ENCODE results near the gene FAM114A1.
A peak's percentile ranks its signal among the peaks of the same experiment; 100 is the strongest.
"Not testable (repeated sequence)": the region's sequence is repeated elsewhere in the genome, so short reads cannot be mapped to it uniquely, and the experiment has no call there.

Gene FAM114A1

DNA sequence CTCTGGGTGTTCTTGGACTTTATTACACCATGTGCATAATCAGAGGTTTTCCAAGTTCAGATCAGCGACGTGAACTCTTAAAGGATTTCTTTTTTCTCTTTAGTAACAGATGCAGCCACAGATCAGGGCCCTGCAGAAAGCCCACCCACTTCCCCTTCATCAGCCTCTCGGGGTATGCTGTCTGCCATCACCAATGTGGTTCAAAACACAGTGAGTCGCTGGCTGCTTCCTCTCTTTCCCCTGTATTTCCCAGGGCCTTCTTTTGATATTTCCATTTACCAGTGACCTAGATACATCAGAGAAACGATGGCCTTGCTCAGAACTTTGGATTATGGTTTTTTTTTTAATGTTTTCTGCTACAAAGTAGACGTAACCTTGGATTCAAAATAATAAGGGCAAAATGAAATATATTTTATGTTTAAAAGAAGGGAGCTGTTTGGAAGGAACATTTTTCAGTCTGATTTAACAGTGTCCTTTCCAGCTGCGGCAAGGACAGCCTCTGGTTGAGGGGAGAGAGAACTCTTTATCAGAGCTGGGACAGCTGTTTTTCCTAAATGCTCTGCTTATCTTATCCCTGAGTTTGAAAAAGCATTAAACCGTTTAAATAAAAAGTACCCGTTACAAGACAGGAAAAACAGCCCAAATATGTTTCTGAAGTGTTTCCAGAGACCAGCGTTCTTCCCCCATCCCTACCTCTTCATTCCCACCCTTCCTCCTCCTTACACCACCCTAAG is 38.2 kb downstream of the FAM114A1 start:
- DNase-seq, result no peak

DNA sequence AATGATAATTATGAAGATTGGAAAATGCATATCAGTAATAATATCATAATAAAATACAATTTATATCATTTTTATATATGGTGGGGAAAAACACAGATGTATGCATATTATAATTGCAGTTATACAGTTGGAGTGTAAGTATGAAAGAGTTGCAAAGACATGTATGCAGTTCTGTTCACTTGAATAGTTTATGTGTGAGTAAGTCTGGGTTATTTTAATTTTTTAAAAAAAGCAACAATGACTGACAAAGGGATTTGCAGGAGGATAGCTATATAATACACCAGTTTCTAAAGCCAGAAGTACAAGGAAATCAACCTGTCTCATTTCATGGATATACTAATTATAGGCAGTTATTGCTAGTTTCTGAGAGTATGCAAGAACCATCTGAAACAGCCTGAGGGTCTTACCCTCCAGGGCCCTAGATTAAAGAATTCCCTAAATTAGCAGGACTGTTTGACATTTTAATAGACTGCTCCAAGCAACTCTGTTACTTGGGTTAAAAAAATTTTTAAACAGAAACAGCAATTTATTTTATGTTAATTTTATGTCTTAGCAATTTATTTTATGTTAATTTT is 40.2 kb downstream of the FAM114A1 start:
- DNase-seq, result no peak

DNA sequence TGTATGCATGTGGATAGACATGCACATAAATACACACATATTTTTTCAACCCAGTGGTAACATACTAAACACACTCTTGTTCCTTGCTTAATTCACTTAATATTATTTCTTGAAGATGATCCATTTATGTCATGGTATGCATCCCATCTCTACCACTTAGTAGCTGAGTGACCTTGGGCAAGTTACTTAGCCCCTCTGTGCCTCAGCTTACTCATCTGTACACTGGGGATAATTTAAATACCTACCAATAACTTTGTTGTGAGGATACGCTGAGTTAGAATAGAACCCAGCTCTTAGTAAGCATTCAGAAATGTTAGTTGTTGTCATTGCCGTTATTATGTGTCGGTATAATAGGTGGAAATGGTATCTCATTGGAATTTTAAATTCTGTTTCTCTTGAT is 41.4 kb downstream of the FAM114A1 start:
- DNase-seq, result no peak

DNA sequence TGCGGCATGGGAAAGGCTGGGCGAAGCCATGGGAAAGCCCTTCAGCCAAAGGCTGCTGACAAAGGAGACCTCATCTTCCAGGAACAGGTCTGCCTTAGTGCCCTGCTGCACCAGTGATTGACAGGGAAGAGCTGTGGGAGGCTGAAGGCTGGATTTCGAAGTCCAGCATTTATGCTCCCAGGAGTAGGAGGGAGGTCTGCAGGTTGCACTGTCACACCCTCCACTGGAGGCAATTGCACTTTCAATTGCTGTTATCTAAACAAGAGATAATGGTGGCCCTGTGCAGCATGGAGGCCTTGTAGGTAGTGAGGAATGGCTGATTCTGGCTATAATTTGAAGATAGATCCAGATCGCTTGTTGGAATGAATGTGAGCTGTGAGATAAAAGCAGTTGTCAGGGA is 43.7 kb downstream of the FAM114A1 start:
- DNase-seq, result no peak

DNA sequence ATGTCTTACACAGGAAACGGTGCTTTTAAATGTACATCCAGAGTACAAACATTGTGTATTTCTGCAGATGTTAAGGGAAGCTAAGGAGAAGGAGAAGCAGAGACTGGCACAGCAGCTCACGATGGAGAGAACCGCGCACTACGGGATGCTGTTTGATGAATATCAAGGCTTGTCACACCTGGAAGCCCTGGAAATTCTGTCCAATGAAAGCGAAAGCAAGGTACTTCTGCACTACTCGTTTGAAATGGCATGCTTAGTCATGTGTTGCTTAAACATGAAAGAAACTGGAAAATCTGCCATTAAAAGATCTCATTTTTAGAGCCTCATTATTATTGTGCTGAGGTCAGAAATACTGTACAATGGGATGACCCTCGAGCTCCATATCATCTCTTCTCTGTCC is 47.2 kb downstream of the FAM114A1 start:
- peak; percentile 31 for DNase-seq

DNA sequence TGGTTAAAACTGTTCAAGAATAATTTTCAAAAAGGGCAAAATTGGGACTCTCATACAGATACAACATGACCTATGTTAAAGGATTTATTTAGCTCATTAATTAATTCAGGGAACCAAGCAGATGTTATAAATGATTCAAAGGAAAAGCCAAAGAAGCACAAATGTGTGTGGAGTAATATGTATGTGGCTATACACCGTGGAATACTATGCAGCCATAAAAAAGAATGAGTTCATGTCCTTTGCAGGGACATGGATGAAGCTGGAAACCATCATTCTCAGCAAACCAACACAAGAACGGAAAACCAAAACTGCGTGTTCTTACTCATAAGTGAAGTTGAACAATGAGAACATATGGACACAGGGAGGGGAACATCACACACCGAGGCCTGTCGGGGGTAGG is 48.7 kb downstream of the FAM114A1 start:
- not testable (repeated sequence) for DNase-seq

DNA sequence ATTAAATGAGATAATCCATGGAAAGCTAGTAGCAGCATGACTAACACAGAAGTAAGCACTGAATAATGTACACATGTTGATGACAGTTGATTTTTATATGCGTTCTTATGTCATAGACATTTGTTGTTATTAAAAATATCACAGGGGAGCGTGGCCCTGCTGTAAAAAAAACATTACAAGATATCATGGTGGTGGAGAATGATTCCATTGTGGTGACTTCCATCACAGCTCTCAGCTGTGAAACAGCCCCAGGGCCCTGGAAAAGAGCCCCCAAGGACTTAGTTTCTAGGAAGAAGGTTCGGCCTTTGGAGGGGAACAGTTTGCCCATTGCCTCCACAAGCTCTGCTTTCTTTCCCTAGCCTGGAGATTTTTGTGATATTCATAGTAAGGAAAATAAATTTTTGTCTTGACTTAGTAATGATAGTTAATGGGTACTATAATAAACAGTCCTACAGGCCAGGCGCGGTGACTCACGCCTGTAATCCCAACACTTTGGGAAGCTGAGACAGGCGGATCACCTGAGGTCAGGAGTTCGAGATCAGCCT is 49.9 kb downstream of the FAM114A1 start:
- no peak for DNase-seq

DNA sequence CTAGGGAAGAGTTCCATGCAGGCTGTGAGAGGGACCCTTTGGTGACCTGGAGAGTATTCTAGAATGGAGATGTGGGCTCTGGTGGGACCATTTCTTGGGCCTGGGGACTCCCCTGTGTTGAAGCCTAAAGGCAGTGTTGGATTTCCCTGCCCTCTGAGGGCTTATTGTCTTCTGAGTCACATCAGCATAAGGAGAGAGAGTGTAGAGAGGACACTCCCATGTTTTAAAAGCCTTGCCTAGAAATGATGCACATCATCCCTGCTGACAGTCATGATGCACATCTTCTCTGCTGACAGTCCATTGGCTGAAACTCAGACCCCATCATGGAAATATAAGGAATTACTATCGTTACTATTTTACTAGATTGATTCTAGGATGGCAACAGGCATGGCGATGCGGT is 51.9 kb downstream of the FAM114A1 start:
- no peak for DNase-seq

DNA sequence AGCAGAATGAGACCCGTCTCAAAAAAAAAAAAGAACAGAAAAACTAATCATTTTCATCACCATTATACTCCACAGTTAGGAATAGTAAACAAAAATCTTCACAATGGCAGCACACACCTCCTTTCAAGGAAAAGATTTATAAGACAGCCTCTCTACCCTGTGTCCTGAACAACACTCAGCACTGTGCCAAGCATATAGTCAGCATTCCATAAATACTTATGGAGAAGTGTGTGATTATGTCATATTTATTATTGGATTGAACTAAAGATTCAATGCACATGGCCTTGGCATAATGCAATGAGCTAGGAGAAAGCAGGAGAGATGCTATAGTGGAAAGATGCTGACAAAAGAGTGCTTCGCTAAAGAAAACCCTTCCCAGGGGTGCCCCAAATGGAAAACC is 52.6 kb downstream of the FAM114A1 start:
- no peak for DNase-seq

DNA sequence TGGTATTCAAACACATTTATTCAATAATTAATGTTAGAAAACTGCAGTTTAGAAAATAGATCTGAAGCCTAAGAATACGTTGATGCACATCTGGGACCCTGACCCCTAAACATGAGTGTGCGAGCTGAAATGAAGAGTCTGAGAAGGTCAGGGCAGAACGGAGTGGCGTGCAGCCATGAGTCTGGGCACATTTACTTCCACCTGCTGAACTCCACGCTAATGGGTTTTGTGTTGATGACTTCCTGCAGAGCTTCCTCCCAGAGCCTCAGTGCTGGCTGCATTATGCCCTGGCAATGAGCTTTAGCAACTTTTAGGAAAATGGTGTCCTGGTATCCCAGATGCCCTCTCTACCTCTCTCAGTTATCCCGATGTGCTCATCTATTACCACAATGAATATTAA is 53.1 kb downstream of the FAM114A1 start:
- no peak for DNase-seq

DNA sequence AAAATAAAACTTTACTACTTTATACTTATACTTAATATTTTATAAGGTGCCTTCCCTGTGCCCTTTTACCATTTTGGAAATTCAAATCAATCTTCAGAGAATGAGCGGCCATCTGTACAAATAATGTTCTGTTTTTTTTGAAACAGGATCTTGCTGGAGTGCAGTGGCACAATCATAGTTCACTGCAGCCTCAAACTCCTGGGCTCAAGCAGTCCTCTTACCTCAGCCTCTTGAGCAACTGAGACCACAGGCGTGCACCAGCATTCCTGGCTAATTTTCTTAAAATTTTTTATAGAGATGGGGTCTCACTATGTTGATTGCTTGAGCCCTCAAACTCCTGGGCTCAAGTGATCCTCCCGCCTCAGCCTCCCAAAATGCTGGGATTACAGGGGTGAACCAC is 53.5 kb downstream of the FAM114A1 start:
- no peak for DNase-seq

DNA sequence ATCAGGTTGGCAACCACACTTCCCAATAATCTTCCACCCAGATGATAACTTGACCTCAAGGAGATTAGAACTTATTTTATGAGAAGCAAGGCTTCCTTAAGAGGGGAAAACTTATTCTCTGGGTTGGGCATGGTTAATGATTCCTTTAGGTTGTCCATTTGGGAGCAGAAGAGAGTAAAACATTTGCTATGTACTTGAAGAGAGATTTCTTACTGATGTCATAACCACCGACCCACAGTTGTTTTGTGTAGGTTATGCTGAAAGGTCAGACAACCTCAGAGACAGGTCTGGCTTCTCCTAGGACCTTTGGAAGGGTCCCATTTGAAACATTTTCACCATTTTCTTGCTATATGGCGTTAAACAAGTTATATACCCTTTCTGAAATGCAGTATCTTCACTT is 56.1 kb downstream of the FAM114A1 start:
- DNase-seq, result no peak

DNA sequence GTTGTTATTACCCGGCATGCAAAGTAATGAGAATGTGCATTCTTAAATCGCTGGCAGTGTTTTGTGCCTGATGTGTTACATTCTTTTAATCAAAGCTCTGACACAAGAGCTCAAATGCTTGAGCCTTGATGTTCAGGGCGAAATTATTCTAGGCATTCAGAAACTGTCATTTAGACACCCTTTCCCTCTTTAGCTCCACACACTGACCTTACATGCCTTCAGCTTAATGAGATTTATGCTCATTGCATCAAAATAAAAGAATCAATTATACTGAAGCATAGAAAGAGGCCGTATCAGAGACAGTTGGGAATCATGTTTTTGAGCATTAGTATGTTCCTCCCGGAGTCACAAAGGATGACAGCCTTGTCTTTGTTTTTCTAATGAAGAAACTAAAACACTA is 56.7 kb downstream of the FAM114A1 start:
- no peak for DNase-seq

DNA sequence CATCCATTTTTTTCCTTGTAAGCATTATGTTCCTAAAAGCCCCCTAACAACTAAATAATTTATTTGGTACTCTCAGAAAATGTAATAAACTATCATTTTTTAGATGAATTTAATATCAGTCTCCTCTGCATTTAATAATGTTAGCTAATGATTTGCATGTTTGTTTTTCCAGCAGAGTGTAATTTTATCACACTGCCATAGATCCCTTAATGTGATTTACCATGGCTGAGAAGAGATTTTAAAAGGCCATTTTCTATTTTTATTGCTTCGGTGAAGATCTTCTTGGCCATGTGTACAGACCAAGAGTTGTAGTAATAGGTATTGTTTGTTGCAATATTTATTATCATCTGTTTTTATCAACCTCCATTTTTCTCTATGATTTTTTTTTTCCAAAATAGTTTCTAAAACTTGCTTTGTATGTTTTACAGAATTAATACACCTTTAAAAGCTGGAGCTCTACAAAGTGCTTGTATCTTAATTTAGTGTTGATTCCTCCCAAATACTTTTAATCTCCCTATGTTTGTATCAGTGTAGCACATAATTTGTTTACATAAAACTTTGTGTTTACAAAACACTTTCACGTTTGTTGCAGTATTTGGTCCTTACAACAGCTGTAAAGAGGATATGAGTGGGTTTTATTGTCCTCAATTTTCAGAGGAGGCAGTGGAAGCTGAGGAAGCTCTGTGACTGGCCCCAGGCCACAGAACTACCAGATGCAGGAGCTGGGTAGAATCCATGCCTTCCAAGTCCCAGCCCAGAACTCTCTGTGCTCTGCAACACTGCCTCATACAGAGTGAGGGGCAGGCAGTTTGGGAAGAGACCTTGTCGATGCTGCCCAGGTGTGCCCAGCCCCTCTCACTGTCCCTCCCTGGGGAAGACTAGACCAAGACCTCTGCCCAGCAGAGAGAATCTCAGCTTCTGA is 58.1 kb downstream of the FAM114A1 start:
- DNase-seq, result no peak

DNA sequence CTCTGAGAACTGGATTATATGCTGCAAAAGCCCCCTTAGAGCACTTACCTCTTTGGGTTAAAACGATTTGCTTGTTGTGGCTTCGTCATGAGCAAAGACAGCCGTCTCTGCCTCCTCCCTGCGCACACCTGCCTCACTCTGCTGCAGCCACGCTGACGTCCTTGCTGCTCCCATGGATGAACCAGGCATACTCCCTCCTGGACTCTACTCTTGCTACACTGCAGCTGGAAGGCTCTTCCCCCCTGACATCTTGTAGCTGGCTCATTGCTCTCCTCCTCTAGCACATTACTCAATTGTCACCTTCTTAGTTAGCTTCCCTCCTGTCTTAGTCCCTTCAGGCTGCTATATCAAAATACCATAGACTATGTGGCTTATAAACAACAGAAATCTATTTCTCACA is 59.3 kb downstream of the FAM114A1 start:
- DNase-seq, result no peak

DNA sequence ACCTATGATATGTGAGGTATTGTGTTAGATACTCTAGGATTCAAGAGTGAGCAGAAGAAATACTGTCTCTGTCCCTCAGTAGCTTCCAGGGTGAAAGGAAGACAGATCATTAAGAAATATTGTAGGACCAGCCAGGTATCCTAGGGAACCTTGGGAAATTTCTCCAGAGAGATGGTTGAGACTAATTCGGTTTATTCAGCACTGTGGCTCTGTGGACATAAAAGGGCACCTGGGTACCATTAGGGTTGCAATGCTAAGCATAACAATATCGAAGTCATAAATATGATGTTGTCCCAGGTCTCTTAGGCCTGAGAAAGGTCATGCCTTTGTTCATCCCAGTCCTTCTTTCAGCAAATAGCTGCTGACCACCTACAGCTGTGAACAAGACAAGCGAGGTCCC is 61.0 kb downstream of the FAM114A1 start:
- no peak for DNase-seq

DNA sequence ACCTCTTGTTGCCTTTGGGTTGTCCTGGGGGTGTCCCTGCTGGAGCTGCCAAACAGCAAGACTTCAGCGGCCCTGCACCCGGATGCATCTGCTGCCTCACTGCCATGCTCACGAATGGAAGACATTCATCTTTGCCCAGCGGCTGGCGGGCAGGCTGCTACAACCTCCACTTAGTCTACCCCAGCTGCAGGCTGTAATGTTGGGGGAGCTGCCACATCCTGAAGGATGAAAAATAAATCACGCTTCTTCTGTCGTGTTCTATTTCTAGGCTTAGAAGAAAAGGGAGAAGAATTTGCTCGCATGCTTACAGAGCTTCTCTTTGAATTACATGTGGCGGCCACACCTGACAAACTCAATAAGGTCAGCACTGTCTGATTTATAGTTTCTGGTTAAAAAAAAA is 61.4 kb downstream of the FAM114A1 start:
- DNase-seq, result no peak

DNA sequence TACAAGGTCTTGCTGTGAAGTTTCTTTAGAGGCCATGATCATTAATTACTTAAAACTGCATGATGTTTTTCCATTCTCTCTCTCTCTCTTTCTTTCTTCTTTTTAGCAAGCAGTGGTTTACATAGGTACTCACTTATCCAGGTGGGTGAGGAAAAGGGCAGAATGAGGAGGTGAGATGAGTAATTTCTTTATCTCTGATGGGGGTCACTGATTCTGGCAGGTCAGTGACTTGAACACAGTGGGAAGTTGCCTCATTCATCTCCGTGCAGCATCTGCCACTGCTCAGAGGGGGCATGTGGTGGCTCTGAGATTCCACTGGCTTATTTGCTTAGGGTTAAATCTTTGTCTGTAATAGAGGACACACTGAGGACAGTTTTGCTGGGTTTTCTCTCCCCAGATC is 62.6 kb downstream of the FAM114A1 start:
- DNase-seq, result no peak

DNA sequence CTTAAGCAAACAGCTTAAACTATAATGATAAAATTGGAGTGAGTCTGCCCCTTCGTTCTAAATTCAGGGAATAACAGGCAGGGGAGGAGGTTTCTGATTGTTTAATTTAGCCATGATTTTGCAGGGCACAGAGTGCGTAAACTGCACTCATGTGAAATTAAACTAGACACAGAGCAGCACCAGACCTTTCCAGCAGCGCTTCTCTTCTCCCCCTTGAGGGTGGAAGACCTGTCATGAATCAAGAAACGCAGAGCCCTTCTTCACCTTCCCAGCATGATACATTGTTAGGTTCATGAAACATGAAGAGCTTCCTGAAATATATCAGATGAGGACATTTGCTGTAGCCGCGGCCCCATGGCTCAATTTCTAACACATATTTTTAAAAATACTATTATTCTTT is 63.1 kb downstream of the FAM114A1 start:
- DNase-seq, result no peak

DNA sequence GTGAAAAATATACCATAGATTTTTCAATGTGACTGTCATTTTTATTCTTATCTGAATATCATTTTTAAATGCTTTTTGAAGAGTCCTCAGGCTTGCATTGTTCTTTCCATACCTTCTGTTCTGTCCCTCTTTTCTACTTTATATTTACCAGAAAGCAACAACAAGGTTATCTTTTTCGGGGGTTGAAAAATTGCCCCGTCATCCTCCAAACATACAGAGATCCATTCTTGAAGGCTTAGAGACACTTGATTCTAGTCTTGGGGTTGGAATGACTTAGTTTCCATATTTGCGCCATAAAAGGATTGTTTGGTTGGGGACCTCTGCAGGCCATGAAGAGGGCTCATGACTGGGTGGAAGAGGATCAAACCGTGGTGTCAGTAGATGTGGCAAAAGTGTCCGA is 63.5 kb downstream of the FAM114A1 start:
- DNase-seq, result no peak

DNA sequence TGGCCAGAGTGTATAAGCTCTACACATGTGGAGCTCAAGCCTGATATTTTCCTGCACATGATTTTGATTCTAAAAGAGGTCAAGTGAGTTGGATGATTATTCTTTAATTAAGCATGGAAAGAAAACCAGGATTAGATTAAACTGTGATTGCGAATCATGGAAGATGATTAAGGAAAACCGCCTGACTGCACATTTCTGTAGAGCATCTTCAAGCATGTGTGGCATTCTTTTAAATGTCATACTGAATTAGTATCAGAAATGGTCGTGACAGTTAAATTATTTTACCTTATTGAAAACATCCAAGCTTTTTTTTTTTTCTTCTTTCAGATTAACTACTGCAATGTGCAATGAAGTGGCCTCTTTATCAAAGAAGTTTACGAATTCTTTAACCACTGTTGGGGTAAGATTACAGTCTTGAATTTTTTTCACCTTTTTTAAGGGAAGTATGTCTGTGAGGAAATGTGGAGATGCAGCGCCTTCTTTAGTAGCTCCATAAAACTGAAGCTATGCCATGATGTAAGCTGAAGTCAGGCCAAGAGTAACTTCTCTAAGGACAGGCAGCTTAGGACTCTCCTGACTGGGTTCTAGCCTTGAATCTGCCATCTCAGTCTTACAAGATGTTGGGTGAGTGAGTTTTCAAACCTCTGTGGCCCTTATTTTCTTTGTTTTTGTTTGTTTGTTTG is 67.9 kb downstream of the FAM114A1 start:
- no peak for DNase-seq

DNA sequence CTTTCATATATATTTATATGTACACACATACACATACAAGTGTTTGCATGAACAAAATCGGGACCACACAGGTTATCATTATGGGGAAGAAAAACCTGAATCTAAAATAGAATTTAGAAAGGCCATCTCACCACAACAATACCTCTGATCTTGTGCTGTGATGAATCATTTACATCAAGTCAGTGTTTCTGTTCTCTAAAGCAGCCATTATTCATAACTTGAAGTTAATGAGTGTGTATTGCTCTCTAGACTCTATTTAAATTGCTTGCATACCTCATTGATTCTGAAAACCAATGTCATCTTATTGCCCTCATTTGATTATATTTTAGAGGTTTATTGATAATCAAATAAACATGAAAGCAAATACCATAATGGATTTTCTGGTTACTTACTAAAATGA is 71.6 kb downstream of the FAM114A1 start:
- no peak for DNase-seq

DNA sequence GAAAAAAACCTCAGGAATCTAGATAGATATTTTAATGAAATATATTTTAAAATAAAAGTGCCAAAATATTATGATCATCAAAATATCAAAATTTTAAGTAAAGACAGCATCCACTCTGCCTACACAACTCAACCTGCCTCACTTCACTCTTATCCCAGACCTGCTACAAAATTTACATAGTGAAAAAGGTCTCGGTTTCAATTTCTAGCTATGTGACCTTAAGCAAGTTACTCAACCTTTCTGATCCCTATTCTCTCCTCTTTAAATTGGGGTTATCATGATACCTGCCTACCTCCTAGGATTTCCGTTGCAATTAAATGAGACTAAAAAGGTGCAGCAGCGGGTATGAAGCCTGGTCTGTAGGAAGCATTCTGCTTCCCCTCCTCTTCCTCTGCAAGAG is 72.9 kb downstream of the FAM114A1 start:
- no peak for DNase-seq
